Suprapubic skin (tissue), 4 donors: ENCODE data around the gene ERCC6.

Experiments used
- POLR2A ChIP-seq, 2 donors: fragments of 450-650 bp; IDR thresholded peaks; one replicate each; pipeline ENCODE4 v1.6.1; 2017; ENCODE audit warnings: antibody characterized with exemption in 2 of 2, mild to moderate bottlenecking in 2 of 2, moderate library complexity in 2 of 2
- POLR2AphosphoS5 ChIP-seq, 3 donors: sonication (generic); formaldehyde crosslinking; IDR thresholded peaks; one replicate each; pipeline ENCODE4 v1.6.1; 2017; ENCODE audit warnings: antibody characterized with exemption in 3 of 3
- TF ChIP-seq, protein P1 (sequence below), 2 donors: fragments of 200-600 bp in 1 of 2; fragments of 450-650 bp in 1 of 2; sonication (generic) in 1 of 2; IDR thresholded peaks; one replicate each; pipeline ENCODE4 v1.5.1; 2016 to 2019; ENCODE audit warnings: antibody characterized with exemption in 2 of 2, mild to moderate bottlenecking in 1 of 2, moderate library complexity in 1 of 2

DNA sequence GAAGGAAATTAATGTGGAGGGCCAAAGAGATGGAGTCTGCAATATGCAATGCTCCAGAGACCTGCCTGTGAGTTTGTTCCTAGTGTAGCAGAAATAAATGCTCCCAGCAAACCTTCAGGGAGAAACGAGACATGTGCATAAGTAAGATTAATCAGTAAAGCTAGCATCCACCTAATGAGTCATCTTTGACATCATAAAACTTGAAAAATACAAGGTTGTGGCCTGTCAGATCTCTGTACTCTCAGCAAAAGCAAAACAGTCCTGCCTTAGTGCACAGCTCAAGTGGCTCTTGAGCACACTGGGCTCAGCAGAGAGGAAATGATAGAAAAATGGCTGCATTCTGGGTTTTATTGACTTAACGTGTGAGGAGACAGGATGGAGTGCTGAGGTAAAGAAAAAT, 32.5 kb upstream of the ERCC6 start:
- TF ChIP-seq, protein P1, sequence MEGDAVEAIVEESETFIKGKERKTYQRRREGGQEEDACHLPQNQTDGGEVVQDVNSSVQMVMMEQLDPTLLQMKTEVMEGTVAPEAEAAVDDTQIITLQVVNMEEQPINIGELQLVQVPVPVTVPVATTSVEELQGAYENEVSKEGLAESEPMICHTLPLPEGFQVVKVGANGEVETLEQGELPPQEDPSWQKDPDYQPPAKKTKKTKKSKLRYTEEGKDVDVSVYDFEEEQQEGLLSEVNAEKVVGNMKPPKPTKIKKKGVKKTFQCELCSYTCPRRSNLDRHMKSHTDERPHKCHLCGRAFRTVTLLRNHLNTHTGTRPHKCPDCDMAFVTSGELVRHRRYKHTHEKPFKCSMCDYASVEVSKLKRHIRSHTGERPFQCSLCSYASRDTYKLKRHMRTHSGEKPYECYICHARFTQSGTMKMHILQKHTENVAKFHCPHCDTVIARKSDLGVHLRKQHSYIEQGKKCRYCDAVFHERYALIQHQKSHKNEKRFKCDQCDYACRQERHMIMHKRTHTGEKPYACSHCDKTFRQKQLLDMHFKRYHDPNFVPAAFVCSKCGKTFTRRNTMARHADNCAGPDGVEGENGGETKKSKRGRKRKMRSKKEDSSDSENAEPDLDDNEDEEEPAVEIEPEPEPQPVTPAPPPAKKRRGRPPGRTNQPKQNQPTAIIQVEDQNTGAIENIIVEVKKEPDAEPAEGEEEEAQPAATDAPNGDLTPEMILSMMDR (IDR thresholded peaks at IDR 0.05) = no peak
- no peak for TF ChIP-seq POLR2A (IDR thresholded peaks at IDR 0.05)
- TF ChIP-seq POLR2AphosphoS5 (IDR thresholded peaks at IDR 0.05) = no peak
